WTC11 (cell line): ENCODE measurements around the gene SAMHD1.

Source experiments
- CTCF ChIP-seq: fragments of 200-600 bp; IDR thresholded peaks from 2 replicates; pipeline ENCODE4 v1.8.0; 2022; ENCODE audit warnings: antibody characterized with exemption
- USF2 ChIP-seq: sonication (generic); formaldehyde crosslinking; IDR thresholded peaks from 2 replicates; pipeline ENCODE4 v1.8.1; 2023; ENCODE audit warnings: mild to moderate bottlenecking, missing genetic modification reagents, moderate library complexity
- ZBTB21 ChIP-seq: sonication (generic); formaldehyde crosslinking; IDR thresholded peaks from 2 replicates; pipeline ENCODE4 v1.8.1; 2023; ENCODE audit warnings: mild to moderate bottlenecking, missing genetic modification reagents, borderline replicate concordance

- TF ChIP-seq CTCF (no peak), ZBTB21 (CRISPR knock-in tag) (no peak), USF2 (CRISPR knock-in tag) (no peak)
Measured at GRCh38 chr20:36861875-36862801, 89.4 kb downstream of the SAMHD1 start.
